ENCODE data around the gene PEDS1. TPM values are rescaled to one million over a fixed set of nuclear protein-coding genes. Genes with fewer than 3 reads are reported as not detected.

The PEDS1 gene
- total and polyA plus RNA-seq, 8 donors: 27.5 to 39.9 (median 31.9) TPM

GRCh38 chr20:50115591-50116367 lies 37.7 kb downstream of the PEDS1 start:
- ATAC-seq (peak; percentile 92), DNase-seq (peak; percentile 96 to 98 (median 98))
- peaks cover 16 to 53% of the 10 kb centered on the region in 2 donors for H3K4me1 ChIP-seq
- H3K27ac ChIP-seq: peak overlapping the region; percentile 59
- no peak for TF ChIP-seq CTCF (IDR thresholded peaks at IDR 0.05)
- H3K36me3 ChIP-seq: no peaks in the 10 kb centered on the region
- H3K9me3 ChIP-seq: no peaks in the 10 kb centered on the region
- no peaks in the 10 kb centered on the region for H3K27me3 ChIP-seq
- intact Hi-C loops (cut with DNase I): no loop called here
- peak overlapping the region; percentile 21 to 49 for H3K4me3 ChIP-seq

- no peak for TF ChIP-seq CTCF (IDR thresholded peaks at IDR 0.05)
- peak overlapping the region; percentile 59 for H3K27ac ChIP-seq
- no peaks in the 10 kb centered on the region for H3K9me3 ChIP-seq
- no peak for DNase-seq
- H3K27me3 ChIP-seq: no peaks in the 10 kb centered on the region
- no peak for ATAC-seq
- intact Hi-C loops (cut with DNase I): no loop called here
- H3K36me3 ChIP-seq: no peaks in the 10 kb centered on the region
- peaks cover 23 to 58% of the 10 kb centered on the region in 2 donors for H3K4me1 ChIP-seq
- H3K4me3 ChIP-seq: peak overlapping the region; percentile 21 to 49
Observed at GRCh38 chr20:50115041-50115512, 38.4 kb downstream of the PEDS1 start.

- Histone ChIP-seq H3K4me3 (peak overlapping the region; percentile 91 to 98), H3K4me1 (peaks cover 35 to 73% of the 10 kb centered on the region in 2 donors), H3K36me3 (no peaks in the 10 kb centered on the region), H3K27me3 (no peaks in the 10 kb centered on the region), H3K27ac (peak overlapping the region; percentile 94 to 95), H3K9me3 (no peaks in the 10 kb centered on the region)
- ATAC-seq (no peak), DNase-seq (no peak)
- intact Hi-C loops (cut with DNase I): no loop called here
- TF ChIP-seq CTCF (IDR thresholded peaks at IDR 0.05): no peak
Observed at GRCh38 chr20:50113420-50114224, 39.9 kb downstream of the PEDS1 start.

- H3K36me3 ChIP-seq: peaks cover 0 to 5% of the 10 kb centered on the region in 2 donors
- H3K4me1 ChIP-seq: peaks cover 38 to 81% of the 10 kb centered on the region in 2 donors
- intact Hi-C loops (cut with DNase I): no loop called here
- peak within 1 kb of the TSS; percentile 91 to 98 for H3K4me3 ChIP-seq
- H3K27ac ChIP-seq: peak within 1 kb of the TSS; percentile 94 to 95
- TF ChIP-seq CTCF (IDR thresholded peaks at IDR 0.05): no peak
- H3K27me3 ChIP-seq: no peaks in the 10 kb centered on the region
- DNase-seq (peak; percentile 90 to 99 (median 94)), ATAC-seq (peak; percentile 84)
- H3K9me3 ChIP-seq: no peaks in the 10 kb centered on the region
Observed at GRCh38 chr20:50112512-50113419, 40.8 kb downstream of the PEDS1 start, which contains the start of gene UBE2V1. Gene UBE2V1 (minus strand): TSS chr20:50113150. CDS start chr20:50113128, 22 bp downstream.
